HS-5 (cell line): Measurements from ENCODE around the gene LILRB3.
"Not testable (repeated sequence)": the region's sequence is repeated elsewhere in the genome, so short reads cannot be mapped to it uniquely, and the experiment has no call there.

Source experiments
- DNase-seq: peaks from one replicate; pipeline ENCODE4 v3.0.0-alpha.2; 2012; ENCODE audit warnings: low read depth

Gene LILRB3

GRCh38 chr19:54189145-54189734 is 33.6 kb downstream of the LILRB3 start, which contains the start of gene MBOAT7:
Gene MBOAT7, minus strand, starts transcription at chr19:54189580. Its CDS starts 1,072 bp downstream, at chr19:54188508.
- DNase-seq: no peak

- DNase-seq: no peak
Observed at GRCh38 chr19:54188215-54188871, 34.5 kb downstream of the LILRB3 start.

GRCh38 chr19:54186934-54187381 is 35.8 kb downstream of the LILRB3 start:
- DNase-seq: no peak

GRCh38 chr19:54186351-54186750 is 36.5 kb downstream of the LILRB3 start:
- no peak for DNase-seq

GRCh38 chr19:54183431-54183830 is 39.4 kb downstream of the LILRB3 start:
- DNase-seq: no peak

GRCh38 chr19:54181894-54182293 is 40.9 kb downstream of the LILRB3 start:
- not testable (repeated sequence) for DNase-seq

GRCh38 chr19:54180691-54181091 is 42.1 kb downstream of the LILRB3 start:
- no peak for DNase-seq

GRCh38 chr19:54179921-54180461 is 42.8 kb downstream of the LILRB3 start:
- no peak for DNase-seq

GRCh38 chr19:54179262-54179852 is 43.5 kb downstream of the LILRB3 start:
- DNase-seq: no peak

- no peak for DNase-seq
Observed at GRCh38 chr19:54178581-54179261, 44.1 kb downstream of the LILRB3 start.

GRCh38 chr19:54173951-54174834 is 48.6 kb downstream of the LILRB3 start:
- no peak for DNase-seq

- no peak for DNase-seq
Observed at GRCh38 chr19:54173359-54173699, 49.5 kb downstream of the LILRB3 start.

GRCh38 chr19:54172471-54173358 is 50.1 kb downstream of the LILRB3 start, which contains the start of gene TMC4:
Gene TMC4, minus strand, starts transcription at chr19:54173160. Its CDS starts 43 bp downstream, at chr19:54173117.
- DNase-seq: no peak

- DNase-seq: not testable (repeated sequence)
Observed at GRCh38 chr19:54171736-54172431, 50.9 kb downstream of the LILRB3 start.

- DNase-seq: no peak
Observed at GRCh38 chr19:54169149-54169740, 53.6 kb downstream of the LILRB3 start.

- peak; percentile 55 for DNase-seq
Observed at GRCh38 chr19:54168174-54168917, 54.5 kb downstream of the LILRB3 start.
